Neural progenitor cell (in vitro differentiated cells): Measurements from ENCODE around the gene GRM8.

Experiments
- CTCF ChIP-seq: fragments of 200-600 bp; sonication (generic); IDR thresholded peaks from 2 replicates; pipeline ENCODE4 v1.5.1; 2017; ENCODE audit warnings: antibody characterized with exemption, mild to moderate bottlenecking
- EZH2 ChIP-seq: fragments of 200-600 bp; sonication (generic); IDR thresholded peaks from 2 replicates; pipeline ENCODE4 v1.6.1; 2017; ENCODE audit warnings: antibody characterized with exemption, mild to moderate bottlenecking, moderate library complexity

DNA sequence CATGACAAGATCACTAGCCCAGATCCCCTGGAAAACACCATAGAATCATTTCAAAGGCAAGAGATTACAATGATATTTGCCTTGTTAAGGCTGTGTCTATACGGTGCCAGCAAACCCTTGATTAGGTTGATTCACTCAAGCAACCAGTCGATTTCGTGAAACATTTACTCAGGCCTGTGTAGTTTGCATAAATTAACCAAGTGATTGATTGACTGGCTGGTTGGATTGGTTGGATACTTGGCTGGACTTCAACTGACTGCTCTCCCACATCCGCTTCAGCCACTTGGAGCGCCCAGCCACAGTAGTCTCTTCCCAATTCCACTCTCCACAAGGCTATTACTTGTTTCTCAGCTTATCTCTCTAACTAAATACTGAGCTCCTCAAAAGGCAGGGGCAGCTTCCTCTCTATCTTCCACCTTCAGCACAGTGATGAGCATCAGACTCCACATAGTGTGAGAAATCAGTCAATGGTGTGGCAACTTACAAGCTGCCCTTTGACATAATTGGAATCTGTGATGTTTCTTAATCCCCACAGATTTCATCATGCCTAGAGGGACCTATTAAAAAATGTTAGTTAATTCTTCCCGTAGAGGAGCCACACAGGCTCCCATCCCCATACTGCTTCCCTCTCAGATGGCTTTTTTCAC, 217.4 kb downstream of the GRM8 start:
- TF ChIP-seq CTCF = no peak
- no peak for TF ChIP-seq EZH2
